GM13977 (cell line): ENCODE measurements around the gene PNMA6F.

Experiments
- DNase-seq: peaks from one replicate; pipeline ENCODE4 v3.0.0; 2012; ENCODE audit warnings: low spot score
- in situ Hi-C: fragments of 300-500 bp; cut with MboI; formaldehyde crosslinking; loops from one replicate; pipeline ENCODE4 v1.12.0; 2022; ENCODE audit warnings: low sequenced_read_pairs, low pct_unique_long_range_greater_than_20kb, mixed read lengths, inconsistent platforms; ENCODE audit not compliant: unreplicated experiment
- TF ChIP-seq, protein P1 (sequence below): IDR thresholded peaks from 2 replicates; pipeline ENCODE4 v1.5.1; 2012; ENCODE audit warnings: mild to moderate bottlenecking, control low read depth; ENCODE audit not compliant: insufficient read depth; ENCODE audit errors: extremely low read depth, missing control alignments

The PNMA6F gene

DNA sequence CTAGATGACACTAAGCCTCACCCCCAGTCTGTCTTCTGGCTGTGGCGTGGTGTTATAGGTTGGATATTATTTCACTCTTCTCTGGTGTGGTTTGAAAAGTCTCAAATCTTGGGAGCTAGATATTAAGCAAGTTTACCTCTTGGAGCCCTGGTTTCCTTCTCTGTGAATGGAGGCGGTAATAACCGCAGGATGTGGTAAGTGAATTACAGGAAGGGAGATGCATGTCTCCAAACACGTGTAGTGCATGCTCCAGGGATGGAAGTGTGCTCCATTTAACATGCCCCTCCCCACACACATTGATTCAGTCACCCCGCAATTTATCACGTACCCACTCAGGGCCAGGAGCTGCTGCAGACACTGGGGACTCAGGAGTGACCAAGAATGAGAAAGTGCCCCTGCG is 17.3 kb upstream of the PNMA6F start:
- in situ Hi-C loops: no loop called here
- no peak for DNase-seq
- TF ChIP-seq, protein P1, sequence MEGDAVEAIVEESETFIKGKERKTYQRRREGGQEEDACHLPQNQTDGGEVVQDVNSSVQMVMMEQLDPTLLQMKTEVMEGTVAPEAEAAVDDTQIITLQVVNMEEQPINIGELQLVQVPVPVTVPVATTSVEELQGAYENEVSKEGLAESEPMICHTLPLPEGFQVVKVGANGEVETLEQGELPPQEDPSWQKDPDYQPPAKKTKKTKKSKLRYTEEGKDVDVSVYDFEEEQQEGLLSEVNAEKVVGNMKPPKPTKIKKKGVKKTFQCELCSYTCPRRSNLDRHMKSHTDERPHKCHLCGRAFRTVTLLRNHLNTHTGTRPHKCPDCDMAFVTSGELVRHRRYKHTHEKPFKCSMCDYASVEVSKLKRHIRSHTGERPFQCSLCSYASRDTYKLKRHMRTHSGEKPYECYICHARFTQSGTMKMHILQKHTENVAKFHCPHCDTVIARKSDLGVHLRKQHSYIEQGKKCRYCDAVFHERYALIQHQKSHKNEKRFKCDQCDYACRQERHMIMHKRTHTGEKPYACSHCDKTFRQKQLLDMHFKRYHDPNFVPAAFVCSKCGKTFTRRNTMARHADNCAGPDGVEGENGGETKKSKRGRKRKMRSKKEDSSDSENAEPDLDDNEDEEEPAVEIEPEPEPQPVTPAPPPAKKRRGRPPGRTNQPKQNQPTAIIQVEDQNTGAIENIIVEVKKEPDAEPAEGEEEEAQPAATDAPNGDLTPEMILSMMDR: no peak

DNA sequence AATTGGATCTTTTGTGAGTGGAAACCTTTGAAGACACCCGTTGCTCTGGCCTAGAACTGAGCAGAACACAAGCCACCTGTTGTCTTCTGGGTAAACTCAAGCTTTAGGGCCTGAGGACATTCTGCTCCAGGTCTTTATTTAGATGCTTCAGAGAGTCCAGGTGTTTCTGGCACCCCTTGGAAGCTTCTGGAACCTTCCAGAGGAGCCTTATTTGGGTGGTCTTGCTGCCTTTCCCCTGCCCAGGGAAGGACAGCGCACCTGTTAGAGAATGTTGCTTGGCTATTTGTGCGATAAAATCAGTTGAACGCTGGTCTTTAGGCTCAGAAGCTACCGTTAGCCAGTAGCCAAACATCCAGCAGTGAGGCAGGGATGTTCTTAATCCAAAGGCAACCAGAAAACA is 15.4 kb upstream of the PNMA6F start:
- DNase-seq: no peak
- in situ Hi-C loops: no loop called here
- TF ChIP-seq, protein P1: no peak

DNA sequence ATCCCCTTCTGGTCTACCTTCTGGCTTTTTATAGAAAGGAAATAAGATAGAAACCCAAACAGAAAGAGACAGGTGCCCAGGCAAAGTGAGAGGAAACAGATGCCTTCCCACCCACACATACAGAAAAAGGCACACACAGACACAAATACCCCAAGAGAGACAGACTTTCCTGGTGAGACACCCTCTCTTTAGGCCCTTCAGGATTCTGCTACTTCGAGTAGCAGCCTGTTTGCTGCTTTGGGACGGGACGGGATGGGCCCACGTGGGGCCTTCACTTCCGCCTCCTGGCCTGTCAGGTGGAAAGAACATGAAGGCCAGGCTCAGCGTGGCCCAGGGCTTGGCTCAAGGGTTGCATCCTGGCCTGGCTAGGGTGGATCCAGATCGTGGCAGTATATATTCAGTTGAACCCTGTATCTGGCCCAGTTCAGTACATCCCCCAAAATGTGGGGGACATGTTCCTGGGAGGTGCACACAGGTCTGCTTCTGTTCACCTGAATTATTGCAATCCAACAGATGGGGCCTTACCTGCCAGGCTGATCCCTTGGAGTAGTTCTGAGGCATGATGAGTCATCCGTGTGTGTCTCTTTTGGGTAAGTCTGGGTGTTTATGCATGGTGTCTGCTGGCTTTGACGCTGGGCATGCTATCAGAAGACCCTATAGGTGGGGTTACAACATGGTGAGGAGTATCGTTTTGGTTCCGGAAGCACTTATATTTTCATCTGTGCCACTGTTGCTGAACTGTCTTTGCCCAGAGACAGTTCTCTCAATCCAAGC is 14.7 kb upstream of the PNMA6F start:
- in situ Hi-C loops: no loop called here
- DNase-seq: peak; percentile 66
- TF ChIP-seq, protein P1: no peak

DNA sequence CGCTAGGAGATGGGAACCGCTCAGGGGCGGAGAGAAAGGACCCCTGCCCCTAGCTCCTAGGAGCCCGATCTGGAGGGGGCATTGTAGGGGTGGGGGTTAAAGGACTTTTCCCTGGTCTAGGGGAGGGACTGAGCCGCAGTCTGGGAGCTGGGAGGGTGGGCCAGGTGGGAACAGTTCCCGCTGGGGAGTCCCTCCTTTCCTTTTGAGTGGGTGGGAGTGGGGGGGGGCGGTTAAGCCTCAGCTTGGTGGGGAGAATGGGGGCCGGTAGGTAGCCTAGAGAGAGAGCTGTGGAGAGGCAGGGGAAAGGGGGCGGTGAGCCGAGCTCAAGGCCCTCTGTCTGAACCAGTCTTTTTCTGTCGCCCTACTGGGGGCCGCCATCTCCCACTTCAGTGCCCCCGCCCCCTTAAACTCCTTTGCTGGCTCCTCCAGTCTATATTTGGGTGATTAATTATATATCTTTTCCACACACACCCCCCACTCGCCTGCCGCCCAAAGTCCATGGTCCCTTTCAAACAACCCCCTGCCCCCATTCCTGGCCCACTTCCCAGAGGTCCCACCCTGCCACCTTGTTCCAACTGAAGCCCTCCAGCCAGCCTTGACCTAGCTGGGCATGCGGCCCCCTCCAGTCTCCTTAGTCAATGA is 13.2 kb upstream of the PNMA6F start:
- in situ Hi-C loops: no loop called here
- DNase-seq: no peak
- TF ChIP-seq, protein P1: no peak

DNA sequence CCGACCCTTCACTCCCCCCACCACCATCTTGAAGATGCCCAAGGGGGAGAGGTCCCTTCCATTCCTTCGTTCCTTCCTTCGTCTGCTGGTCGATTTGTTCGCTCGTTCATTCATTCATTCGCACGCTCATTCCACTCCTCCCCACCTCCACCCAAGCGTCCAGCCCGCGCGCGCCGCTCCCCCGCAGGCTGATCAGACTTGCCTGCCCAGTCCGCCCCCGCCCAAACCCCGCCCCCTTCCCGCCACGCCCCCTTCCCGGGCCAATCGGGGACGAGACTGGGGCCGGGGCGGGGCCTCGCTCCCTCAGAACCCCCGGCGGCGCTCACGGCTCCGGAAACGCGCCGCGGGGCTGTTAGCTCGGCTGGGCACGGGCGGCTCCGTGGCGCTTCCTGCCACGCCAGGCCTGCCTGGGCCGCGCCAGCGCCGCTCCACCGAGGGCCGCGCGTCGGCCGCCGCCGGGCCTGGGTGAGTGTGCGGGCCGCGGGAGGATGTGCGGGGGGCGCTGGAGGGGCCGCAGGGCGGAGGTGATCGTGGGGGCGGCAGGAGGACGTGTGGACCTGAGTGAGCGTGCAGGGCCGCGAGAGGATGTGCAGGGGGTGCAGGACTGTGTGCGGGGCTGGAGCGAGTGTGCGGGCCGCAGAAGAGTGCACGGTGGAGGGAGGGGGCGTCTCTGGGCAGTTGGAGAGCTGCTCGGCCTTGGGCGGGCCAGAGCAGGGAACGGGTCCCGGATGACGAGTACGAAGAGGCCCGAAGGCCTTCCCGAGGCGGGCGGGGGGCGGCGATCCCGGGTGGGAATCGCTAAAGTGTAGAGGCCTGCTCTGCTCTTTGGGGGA is 12.5 kb upstream of the PNMA6F start, which contains the start of gene ZNF275:
ZNF275 (plus strand) TSS at position 333 of the 833 bp plus-strand sequence. CDS start 2,527 bp downstream, outside the sequence.
- in situ Hi-C loops: no loop called here
- DNase-seq: peak; percentile 91
- TF ChIP-seq, protein P1: no peak

DNA sequence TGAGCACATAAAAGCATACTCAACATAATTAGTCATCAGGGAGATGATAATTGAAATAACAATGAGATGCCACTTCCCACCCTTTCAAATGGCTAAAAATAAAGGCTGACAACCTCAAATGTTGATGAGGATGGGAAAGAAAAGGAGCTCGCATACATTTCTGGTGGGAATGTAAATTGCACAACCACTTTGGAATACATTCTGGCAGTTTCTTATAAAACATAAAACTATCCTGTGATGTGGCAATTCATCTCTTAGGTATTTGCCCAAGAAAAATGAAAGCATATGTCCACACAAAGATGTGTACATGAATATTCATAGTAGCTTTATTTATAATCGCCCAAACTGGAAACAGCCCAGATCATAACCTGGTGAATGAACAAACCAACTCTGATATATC is 11.7 kb upstream of the PNMA6F start:
- TF ChIP-seq, protein P1: no peak
- no peak for DNase-seq
- in situ Hi-C loops: no loop called here
